NT2/D1 (cell line): Measurements from ENCODE around the gene AGXT.

Experiments used
- SUZ12 ChIP-seq: IDR thresholded peaks from 2 replicates; pipeline ENCODE4 v1.6.1; 2011; ENCODE audit not compliant: insufficient read length, insufficient read depth; ENCODE audit errors: extremely low read depth
- YY1 ChIP-seq: IDR thresholded peaks from 2 replicates; pipeline ENCODE4 v1.6.1; 2011; ENCODE audit not compliant: insufficient read length, insufficient read depth
- ZNF274 ChIP-seq: IDR thresholded peaks from 2 replicates; pipeline ENCODE4 v1.6.1; 2011; ENCODE audit warnings: mild to moderate bottlenecking, low read depth, low read length

GRCh38 chr2:240890691-240891090 is 22.1 kb downstream of the AGXT start:
- TF ChIP-seq ZNF274 (no peak), SUZ12 (no peak), YY1 (no peak)
